ENCODE data around the gene GDPD5.

GDPD5 gene

GRCh38 chr11:75555079-75555811 is 29.5 kb upstream of the GDPD5 start:
- Histone ChIP-seq H3K27me3 (replicated peaks; ENCODE audit: control insufficient read depth, insufficient read depth, low read length) (no peaks in the 10 kb centered on the region), H3K9me3 (ENCODE audit: control insufficient read depth, low read length) (no peaks in the 10 kb centered on the region), H3K9ac (ENCODE audit: low read length) (peak overlapping the region; percentile 87), H3K36me3 (ENCODE audit: control insufficient read depth, insufficient read depth, low read length, severe bottlenecking) (no peaks in the 10 kb centered on the region), H3K4me1 (ENCODE audit: control insufficient read depth, insufficient read depth, low read length) (peaks cover 66% of the 10 kb centered on the region), H3K4me3 (ENCODE audit: low read length) (peak overlapping the region; percentile 68)
- DNase-seq (ENCODE audit: low read depth) = no peak

GRCh38 chr11:75554258-75555022 is 28.7 kb upstream of the GDPD5 start:
- peak overlapping the region; percentile 87 for H3K9ac ChIP-seq (ENCODE audit: low read length)
- no peaks in the 10 kb centered on the region for H3K9me3 ChIP-seq (ENCODE audit: control insufficient read depth, low read length)
- peaks cover 58% of the 10 kb centered on the region for H3K4me1 ChIP-seq (ENCODE audit: control insufficient read depth, insufficient read depth, low read length)
- H3K4me3 ChIP-seq (ENCODE audit: low read length) = peak overlapping the region; percentile 68
- peak; percentile 99 for DNase-seq (ENCODE audit: low read depth)
- no peaks in the 10 kb centered on the region for H3K36me3 ChIP-seq (ENCODE audit: control insufficient read depth, insufficient read depth, low read length, severe bottlenecking)
- no peaks in the 10 kb centered on the region for H3K27me3 ChIP-seq (replicated peaks; ENCODE audit: control insufficient read depth, insufficient read depth, low read length)

- Histone ChIP-seq H3K9ac (ENCODE audit: low read length) (peak overlapping the region; percentile 35), H3K4me1 (ENCODE audit: control insufficient read depth, insufficient read depth, low read length) (peaks cover 54% of the 10 kb centered on the region), H3K27me3 (replicated peaks; ENCODE audit: control insufficient read depth, insufficient read depth, low read length) (no peaks in the 10 kb centered on the region), H3K9me3 (ENCODE audit: control insufficient read depth, low read length) (no peaks in the 10 kb centered on the region), H3K4me3 (ENCODE audit: low read length) (peak overlapping the region; percentile 40), H3K36me3 (ENCODE audit: control insufficient read depth, insufficient read depth, low read length, severe bottlenecking) (no peaks in the 10 kb centered on the region)
- DNase-seq (ENCODE audit: low read depth) = no peak
Observed at GRCh38 chr11:75553889-75554257, 28.1 kb upstream of the GDPD5 start.

GRCh38 chr11:75553182-75553581 is 27.4 kb upstream of the GDPD5 start:
- no peaks in the 10 kb centered on the region for H3K36me3 ChIP-seq (ENCODE audit: control insufficient read depth, insufficient read depth, low read length, severe bottlenecking)
- no peaks in the 10 kb centered on the region for H3K27me3 ChIP-seq (replicated peaks; ENCODE audit: control insufficient read depth, insufficient read depth, low read length)
- no peaks in the 10 kb centered on the region for H3K9me3 ChIP-seq (ENCODE audit: control insufficient read depth, low read length)
- peak overlapping the region; percentile 35 for H3K9ac ChIP-seq (ENCODE audit: low read length)
- H3K4me3 ChIP-seq (ENCODE audit: low read length) = no peak overlapping the region
- H3K4me1 ChIP-seq (ENCODE audit: control insufficient read depth, insufficient read depth, low read length) = peaks cover 47% of the 10 kb centered on the region
- DNase-seq (ENCODE audit: low read depth) = no peak

GRCh38 chr11:75549370-75549958 is 23.7 kb upstream of the GDPD5 start:
- Histone ChIP-seq H3K4me3 (ENCODE audit: low read length) (no peak overlapping the region), H3K4me1 (ENCODE audit: control insufficient read depth, insufficient read depth, low read length) (peaks cover 20% of the 10 kb centered on the region), H3K36me3 (ENCODE audit: control insufficient read depth, insufficient read depth, low read length, severe bottlenecking) (no peaks in the 10 kb centered on the region), H3K9ac (ENCODE audit: low read length) (no peak overlapping the region), H3K9me3 (ENCODE audit: control insufficient read depth, low read length) (no peaks in the 10 kb centered on the region), H3K27me3 (replicated peaks; ENCODE audit: control insufficient read depth, insufficient read depth, low read length) (no peaks in the 10 kb centered on the region)
- DNase-seq (ENCODE audit: low read depth) = no peak

GRCh38 chr11:75548595-75549272 is 23.0 kb upstream of the GDPD5 start:
- no peaks in the 10 kb centered on the region for H3K36me3 ChIP-seq (ENCODE audit: control insufficient read depth, insufficient read depth, low read length, severe bottlenecking)
- no peaks in the 10 kb centered on the region for H3K27me3 ChIP-seq (replicated peaks; ENCODE audit: control insufficient read depth, insufficient read depth, low read length)
- H3K4me3 ChIP-seq (ENCODE audit: low read length) = no peak overlapping the region
- DNase-seq (ENCODE audit: low read depth) = no peak
- no peak overlapping the region for H3K9ac ChIP-seq (ENCODE audit: low read length)
- peaks cover 14% of the 10 kb centered on the region for H3K4me1 ChIP-seq (ENCODE audit: control insufficient read depth, insufficient read depth, low read length)
- H3K9me3 ChIP-seq (ENCODE audit: control insufficient read depth, low read length) = no peaks in the 10 kb centered on the region

GRCh38 chr11:75547617-75548058 is 21.9 kb upstream of the GDPD5 start:
- peaks cover 7% of the 10 kb centered on the region for H3K4me1 ChIP-seq (ENCODE audit: control insufficient read depth, insufficient read depth, low read length)
- H3K36me3 ChIP-seq (ENCODE audit: control insufficient read depth, insufficient read depth, low read length, severe bottlenecking) = no peaks in the 10 kb centered on the region
- peak overlapping the region; percentile 35 for H3K9ac ChIP-seq (ENCODE audit: low read length)
- no peaks in the 10 kb centered on the region for H3K27me3 ChIP-seq (replicated peaks; ENCODE audit: control insufficient read depth, insufficient read depth, low read length)
- DNase-seq (ENCODE audit: low read depth) = peak; percentile 90
- H3K9me3 ChIP-seq (ENCODE audit: control insufficient read depth, low read length) = no peaks in the 10 kb centered on the region
- H3K4me3 ChIP-seq (ENCODE audit: low read length) = no peak overlapping the region

GRCh38 chr11:75547177-75547576 is 21.4 kb upstream of the GDPD5 start:
- Histone ChIP-seq H3K9ac (ENCODE audit: low read length) (no peak overlapping the region), H3K9me3 (ENCODE audit: control insufficient read depth, low read length) (no peaks in the 10 kb centered on the region), H3K36me3 (ENCODE audit: control insufficient read depth, insufficient read depth, low read length, severe bottlenecking) (no peaks in the 10 kb centered on the region), H3K4me3 (ENCODE audit: low read length) (no peak overlapping the region), H3K4me1 (ENCODE audit: control insufficient read depth, insufficient read depth, low read length) (peaks cover 7% of the 10 kb centered on the region), H3K27me3 (replicated peaks; ENCODE audit: control insufficient read depth, insufficient read depth, low read length) (no peaks in the 10 kb centered on the region)
- no peak for DNase-seq (ENCODE audit: low read depth)

- peaks cover 7% of the 10 kb centered on the region for H3K4me1 ChIP-seq (ENCODE audit: control insufficient read depth, insufficient read depth, low read length)
- H3K9me3 ChIP-seq (ENCODE audit: control insufficient read depth, low read length) = no peaks in the 10 kb centered on the region
- H3K36me3 ChIP-seq (ENCODE audit: control insufficient read depth, insufficient read depth, low read length, severe bottlenecking) = no peaks in the 10 kb centered on the region
- H3K4me3 ChIP-seq (ENCODE audit: low read length) = no peak overlapping the region
- H3K9ac ChIP-seq (ENCODE audit: low read length) = no peak overlapping the region
- H3K27me3 ChIP-seq (replicated peaks; ENCODE audit: control insufficient read depth, insufficient read depth, low read length) = no peaks in the 10 kb centered on the region
- no peak for DNase-seq (ENCODE audit: low read depth)
Observed at GRCh38 chr11:75543806-75544205, 18.1 kb upstream of the GDPD5 start.

GRCh38 chr11:75542088-75542438 is 16.3 kb upstream of the GDPD5 start:
- no peaks in the 10 kb centered on the region for H3K4me1 ChIP-seq (ENCODE audit: control insufficient read depth, insufficient read depth, low read length)
- DNase-seq (ENCODE audit: low read depth) = no peak

More at GRCh38 chr11:75542088-75542438, 16.3 kb upstream of the GDPD5 start:
- Histone ChIP-seq H3K9me3 (ENCODE audit: control insufficient read depth, low read length) (no peaks in the 10 kb centered on the region), H3K27me3 (replicated peaks; ENCODE audit: control insufficient read depth, insufficient read depth, low read length) (no peaks in the 10 kb centered on the region), H3K9ac (ENCODE audit: low read length) (no peak overlapping the region), H3K4me3 (ENCODE audit: low read length) (no peak overlapping the region), H3K36me3 (ENCODE audit: control insufficient read depth, insufficient read depth, low read length, severe bottlenecking) (no peaks in the 10 kb centered on the region)

All from adipocyte (in vitro differentiated cells).